ENCODE measurements around the gene TUFT1.

The TUFT1 gene, protein sequence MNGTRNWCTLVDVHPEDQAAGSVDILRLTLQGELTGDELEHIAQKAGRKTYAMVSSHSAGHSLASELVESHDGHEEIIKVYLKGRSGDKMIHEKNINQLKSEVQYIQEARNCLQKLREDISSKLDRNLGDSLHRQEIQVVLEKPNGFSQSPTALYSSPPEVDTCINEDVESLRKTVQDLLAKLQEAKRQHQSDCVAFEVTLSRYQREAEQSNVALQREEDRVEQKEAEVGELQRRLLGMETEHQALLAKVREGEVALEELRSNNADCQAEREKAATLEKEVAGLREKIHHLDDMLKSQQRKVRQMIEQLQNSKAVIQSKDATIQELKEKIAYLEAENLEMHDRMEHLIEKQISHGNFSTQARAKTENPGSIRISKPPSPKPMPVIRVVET

GRCh38 chr1:151540021-151540981 lies at the start of gene TUFT1:
Gene TUFT1 (plus strand): TSS chr1:151540309. CDS start chr1:151540367, 58 bp downstream.
- TF ChIP-seq TAF1 (IDR thresholded peaks at IDR 0.05; ENCODE audit: low read depth): peak; percentile 62
- no peak for TF ChIP-seq ZBTB7A (IDR thresholded peaks at IDR 0.05; ENCODE audit: low read depth)
- peak; percentile 6; the same call in 1 of the 2 replicates for TF ChIP-seq NFIC (IDR thresholded peaks at IDR 0.05)

DNA sequence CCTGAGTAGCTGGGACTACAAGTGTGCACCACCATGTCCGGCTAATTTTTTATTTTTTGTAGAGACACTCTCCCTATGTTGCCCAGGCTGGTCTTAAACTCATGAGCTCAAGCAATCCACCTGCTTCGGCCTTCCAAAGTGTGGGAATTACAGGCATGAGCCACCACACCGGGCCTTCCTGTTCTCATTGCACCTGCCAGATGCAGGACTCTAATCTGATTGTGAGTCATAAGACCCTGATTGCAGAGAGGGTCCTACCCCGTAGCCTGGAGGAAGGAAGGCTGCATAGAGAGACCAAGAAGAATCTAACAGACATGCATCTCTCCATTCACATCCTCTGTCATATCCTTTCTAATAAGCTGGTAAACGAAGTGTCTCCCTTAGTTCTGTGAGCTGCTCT lies 48.5 kb upstream of the TUFT1 start:
- TF ChIP-seq TCF12 (IDR thresholded peaks at IDR 0.05; ENCODE audit: low read depth) (no peak), TEAD4 (IDR thresholded peaks at IDR 0.05) (no peak), RAD21 (IDR thresholded peaks at IDR 0.05; ENCODE audit: low read depth) (no peak), EP300 (IDR thresholded peaks at IDR 0.05; ENCODE audit: borderline replicate concordance) (no peak), YY1 (IDR thresholded peaks at IDR 0.05; ENCODE audit: low read depth) (no peak), FOXM1 (IDR thresholded peaks at IDR 0.05; ENCODE audit: borderline replicate concordance, low read depth) (no peak), CEBPB (IDR thresholded peaks at IDR 0.05) (no peak), CREB1 (IDR thresholded peaks at IDR 0.05; ENCODE audit: low read depth) (no peak), NFIC (IDR thresholded peaks at IDR 0.05) (no peak), REST (IDR thresholded peaks at IDR 0.05; ENCODE audit: low read depth) (no peak), ZBTB7A (IDR thresholded peaks at IDR 0.05; ENCODE audit: low read depth) (no peak), TAF1 (IDR thresholded peaks at IDR 0.05; ENCODE audit: low read depth) (no peak), EGR1 (IDR thresholded peaks at IDR 0.05) (no peak), MAX (IDR thresholded peaks at IDR 0.05) (no peak)
- TF ChIP-seq, protein P1, sequence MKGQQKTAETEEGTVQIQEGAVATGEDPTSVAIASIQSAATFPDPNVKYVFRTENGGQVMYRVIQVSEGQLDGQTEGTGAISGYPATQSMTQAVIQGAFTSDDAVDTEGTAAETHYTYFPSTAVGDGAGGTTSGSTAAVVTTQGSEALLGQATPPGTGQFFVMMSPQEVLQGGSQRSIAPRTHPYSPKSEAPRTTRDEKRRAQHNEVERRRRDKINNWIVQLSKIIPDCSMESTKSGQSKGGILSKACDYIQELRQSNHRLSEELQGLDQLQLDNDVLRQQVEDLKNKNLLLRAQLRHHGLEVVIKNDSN (IDR thresholded peaks at IDR 0.05): no peak

- TF ChIP-seq EP300 (IDR thresholded peaks at IDR 0.05; ENCODE audit: borderline replicate concordance) (no peak), ZBTB7A (IDR thresholded peaks at IDR 0.05; ENCODE audit: low read depth) (no peak), MAX (IDR thresholded peaks at IDR 0.05) (no peak), EGR1 (IDR thresholded peaks at IDR 0.05) (no peak), TEAD4 (IDR thresholded peaks at IDR 0.05) (no peak), FOXM1 (IDR thresholded peaks at IDR 0.05; ENCODE audit: borderline replicate concordance, low read depth) (no peak), REST (IDR thresholded peaks at IDR 0.05; ENCODE audit: low read depth) (no peak), RAD21 (IDR thresholded peaks at IDR 0.05; ENCODE audit: low read depth) (no peak), TAF1 (IDR thresholded peaks at IDR 0.05; ENCODE audit: low read depth) (no peak), NFIC (IDR thresholded peaks at IDR 0.05) (no peak), YY1 (IDR thresholded peaks at IDR 0.05; ENCODE audit: low read depth) (no peak), TCF12 (IDR thresholded peaks at IDR 0.05; ENCODE audit: low read depth) (no peak), CREB1 (IDR thresholded peaks at IDR 0.05; ENCODE audit: low read depth) (no peak), CEBPB (IDR thresholded peaks at IDR 0.05) (no peak)
- TF ChIP-seq, protein P1 (IDR thresholded peaks at IDR 0.05): no peak
These were observed 48.0 kb upstream of the TUFT1 start for GRCh38 chr1:151492120-151492519.

DNA sequence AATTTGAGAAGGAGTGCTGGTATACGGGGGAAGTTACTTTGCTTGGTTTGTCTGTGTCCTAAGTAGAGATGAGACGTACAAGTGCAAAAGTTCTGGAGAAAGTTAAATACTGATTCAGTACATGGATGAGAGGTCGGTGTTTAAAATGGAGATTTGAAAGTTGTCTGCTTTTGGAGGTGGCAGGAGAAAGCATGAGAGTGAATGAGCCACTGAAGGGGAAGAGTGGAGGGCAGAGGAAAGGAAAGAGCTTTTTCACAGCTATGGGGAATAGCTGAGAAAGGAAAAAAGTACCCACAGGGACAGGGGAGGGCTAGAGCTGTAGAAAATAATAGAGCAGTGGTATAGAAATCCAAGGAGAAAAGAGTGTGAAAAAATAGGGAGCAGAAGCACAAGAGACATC lies 47.1 kb upstream of the TUFT1 start:
- TF ChIP-seq EP300 (IDR thresholded peaks at IDR 0.05; ENCODE audit: borderline replicate concordance) (no peak), TAF1 (IDR thresholded peaks at IDR 0.05; ENCODE audit: low read depth) (no peak), CEBPB (IDR thresholded peaks at IDR 0.05) (no peak), MAX (IDR thresholded peaks at IDR 0.05) (no peak), TCF12 (IDR thresholded peaks at IDR 0.05; ENCODE audit: low read depth) (no peak), EGR1 (IDR thresholded peaks at IDR 0.05) (no peak), NFIC (IDR thresholded peaks at IDR 0.05) (no peak), CREB1 (IDR thresholded peaks at IDR 0.05; ENCODE audit: low read depth) (no peak), RAD21 (IDR thresholded peaks at IDR 0.05; ENCODE audit: low read depth) (no peak), ZBTB7A (IDR thresholded peaks at IDR 0.05; ENCODE audit: low read depth) (no peak), REST (IDR thresholded peaks at IDR 0.05; ENCODE audit: low read depth) (no peak), FOXM1 (IDR thresholded peaks at IDR 0.05; ENCODE audit: borderline replicate concordance, low read depth) (no peak), TEAD4 (IDR thresholded peaks at IDR 0.05) (no peak), YY1 (IDR thresholded peaks at IDR 0.05; ENCODE audit: low read depth) (no peak)
- TF ChIP-seq, protein P1 (IDR thresholded peaks at IDR 0.05): no peak

All from Ishikawa (cell line).